Activated T-helper 17 cell treated with anti-CD3 and anti-CD28 coated beads, Interleukin-2, amount 50 U/mL, for 72 hours (primary cell): Measurements from ENCODE around the gene UBXN2A. TPM values are rescaled to one million over a fixed set of nuclear protein-coding genes. Genes with fewer than 3 reads are reported as not detected.
"Not testable (repeated sequence)": the region's sequence is repeated elsewhere in the genome, so short reads cannot be mapped to it uniquely, and the experiment has no call there.

Experiments used
- ATAC-seq: fragments of 150-1000 bp; cut with Tn5 transposase; replicated peaks from 2 replicates; pipeline ENCODE4 v1.10.0; 2021; ENCODE audit warnings: mild to moderate bottlenecking, moderate library complexity
- H3K27ac Mint-ChIP-seq: one replicate; pipeline ENCODE4 v1.8.0; 2022; ENCODE audit warnings: mixed read lengths
- H3K27me3 Mint-ChIP-seq: one replicate; pipeline ENCODE4 v1.8.0; 2022; ENCODE audit warnings: mixed read lengths
- H3K36me3 Mint-ChIP-seq: one replicate; pipeline ENCODE4 v1.8.0; 2022; ENCODE audit warnings: low read depth, mild to moderate bottlenecking, mixed read lengths
- H3K4me1 Mint-ChIP-seq: one replicate; pipeline ENCODE4 v1.8.0; 2022; ENCODE audit warnings: mixed read lengths
- H3K4me3 Mint-ChIP-seq: one replicate; pipeline ENCODE4 v1.8.0; 2022; ENCODE audit warnings: mild to moderate bottlenecking, mixed read lengths
- H3K9me3 Mint-ChIP-seq: one replicate; pipeline ENCODE4 v1.8.0; 2022; ENCODE audit warnings: mixed read lengths
- total RNA-seq, 2 donors: library from RNA; stranded (reverse); gene quantifications; one replicate each; pipeline ENCODE4 v1.2.3, GENCODE V29; 2022

UBXN2A gene
- total RNA-seq, 2 donors from 2014 or later: 9.7 to 12.2 TPM

- no peaks in the 10 kb centered on the region for H3K27me3 Mint-ChIP-seq
These were observed 98.7 kb downstream of the UBXN2A start for GRCh38 chr2:24038786-24039499.

GRCh38 chr2:24040511-24040910, 100.2 kb downstream of the UBXN2A start:
- Mint-ChIP-seq H3K36me3 (peaks cover 47% of the 10 kb centered on the region), H3K4me1 (peaks cover 10% of the 10 kb centered on the region), H3K27me3 (no peaks in the 10 kb centered on the region), H3K27ac (no peak overlapping the region), H3K9me3 (no peaks in the 10 kb centered on the region), H3K4me3 (no peak overlapping the region)
- no peak for ATAC-seq

More at GRCh38 chr2:24038786-24039499, 98.7 kb downstream of the UBXN2A start:
- Mint-ChIP-seq H3K36me3 (peaks cover 53% of the 10 kb centered on the region), H3K27ac (no peak overlapping the region), H3K9me3 (no peaks in the 10 kb centered on the region), H3K4me3 (no peak overlapping the region), H3K4me1 (peaks cover 4% of the 10 kb centered on the region)
- ATAC-seq: no peak

- H3K27me3 Mint-ChIP-seq, H3K27ac Mint-ChIP-seq, H3K9me3 Mint-ChIP-seq, ATAC-seq, H3K4me3 Mint-ChIP-seq: not testable (repeated sequence)
- H3K4me1 Mint-ChIP-seq: peaks cover 14% of the 10 kb centered on the region
- H3K36me3 Mint-ChIP-seq: peaks cover 36% of the 10 kb centered on the region
These were observed 102.9 kb downstream of the UBXN2A start for GRCh38 chr2:24043133-24043532.

- ATAC-seq: no peak
- H3K4me3 Mint-ChIP-seq: peak overlapping the region; percentile 23
- H3K36me3 Mint-ChIP-seq: peaks cover 12% of the 10 kb centered on the region
- H3K4me1 Mint-ChIP-seq: peaks cover 14% of the 10 kb centered on the region
- H3K27ac Mint-ChIP-seq: peak overlapping the region; percentile 90
- H3K27me3 Mint-ChIP-seq: no peaks in the 10 kb centered on the region
- no peaks in the 10 kb centered on the region for H3K9me3 Mint-ChIP-seq
These were observed 105.5 kb downstream of the UBXN2A start for GRCh38 chr2:24045511-24046508.

GRCh38 chr2:24046599-24046929, 106.3 kb downstream of the UBXN2A start:
- Mint-ChIP-seq H3K4me3 (no peak overlapping the region), H3K27me3 (no peaks in the 10 kb centered on the region), H3K4me1 (peaks cover 14% of the 10 kb centered on the region), H3K27ac (peak overlapping the region; percentile 90), H3K36me3 (peaks cover 12% of the 10 kb centered on the region), H3K9me3 (no peaks in the 10 kb centered on the region)
- ATAC-seq: no peak

- Mint-ChIP-seq H3K9me3 (no peaks in the 10 kb centered on the region), H3K27ac (peak within 1 kb of the TSS; percentile 90), H3K36me3 (peaks cover 12% of the 10 kb centered on the region), H3K4me3 (no peak within 1 kb of the TSS), H3K27me3 (no peaks in the 10 kb centered on the region), H3K4me1 (peaks cover 14% of the 10 kb centered on the region)
- peak; percentile 99 for ATAC-seq
These were observed 106.9 kb downstream of the UBXN2A start, which contains the start of gene WDCP for GRCh38 chr2:24046930-24047702. Gene WDCP (minus strand): TSS chr2:24047391. CDS start chr2:24039494, 7,897 bp downstream.

- no peaks in the 10 kb centered on the region for H3K27me3 Mint-ChIP-seq
- no peak for ATAC-seq
- no peak overlapping the region for H3K4me3 Mint-ChIP-seq
- H3K9me3 Mint-ChIP-seq: no peaks in the 10 kb centered on the region
- peaks cover 14% of the 10 kb centered on the region for H3K4me1 Mint-ChIP-seq
- peak overlapping the region; percentile 90 for H3K27ac Mint-ChIP-seq
- peaks cover 12% of the 10 kb centered on the region for H3K36me3 Mint-ChIP-seq
These were observed 107.4 kb downstream of the UBXN2A start for GRCh38 chr2:24047703-24048033.

GRCh38 chr2:24048769-24049484, 108.7 kb downstream of the UBXN2A start:
- Mint-ChIP-seq H3K36me3 (peaks cover 7% of the 10 kb centered on the region), H3K4me3 (no peak overlapping the region), H3K27me3 (no peaks in the 10 kb centered on the region), H3K27ac (no peak overlapping the region), H3K9me3 (no peaks in the 10 kb centered on the region), H3K4me1 (peaks cover 14% of the 10 kb centered on the region)
- no peak for ATAC-seq

GRCh38 chr2:24049485-24050021, 109.3 kb downstream of the UBXN2A start, which contains the start of gene FKBP1B:
Gene FKBP1B (plus strand): TSS chr2:24049741. CDS start chr2:24049850, 109 bp downstream.
- no peak within 1 kb of the TSS for H3K27ac Mint-ChIP-seq
- H3K4me3 Mint-ChIP-seq: no peak within 1 kb of the TSS
- H3K4me1 Mint-ChIP-seq: peaks cover 14% of the 10 kb centered on the region
- H3K36me3 Mint-ChIP-seq: peaks cover 7% of the 10 kb centered on the region
- peak; percentile 22 for ATAC-seq
- no peaks in the 10 kb centered on the region for H3K27me3 Mint-ChIP-seq
- no peaks in the 10 kb centered on the region for H3K9me3 Mint-ChIP-seq

GRCh38 chr2:24050041-24050979, 110.0 kb downstream of the UBXN2A start:
- Mint-ChIP-seq H3K4me1 (peaks cover 8% of the 10 kb centered on the region), H3K9me3 (no peaks in the 10 kb centered on the region), H3K4me3 (no peak overlapping the region), H3K27ac (no peak overlapping the region), H3K36me3 (peaks cover 7% of the 10 kb centered on the region), H3K27me3 (no peaks in the 10 kb centered on the region)
- ATAC-seq: no peak

DNA sequence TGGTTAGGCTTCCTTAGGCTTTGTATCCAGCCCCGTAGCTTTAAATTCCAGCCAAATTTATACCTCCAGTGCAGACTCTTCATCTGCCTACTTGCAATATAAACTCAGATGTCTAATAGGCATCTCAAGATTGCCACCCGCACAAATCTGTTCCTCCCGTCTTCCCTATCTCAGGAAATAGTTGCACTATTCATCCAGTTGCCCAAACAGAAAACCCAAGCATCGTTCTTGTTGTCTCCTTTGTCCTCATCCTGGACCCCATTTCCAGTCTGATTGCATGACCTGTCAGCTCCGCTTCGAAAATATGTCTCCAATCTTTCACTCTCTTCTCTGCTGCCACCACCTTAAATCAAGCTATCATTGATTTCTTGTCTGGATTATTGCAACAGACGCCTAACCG, 111.6 kb downstream of the UBXN2A start:
- Mint-ChIP-seq H3K36me3 (peaks cover 7% of the 10 kb centered on the region), H3K9me3 (no peaks in the 10 kb centered on the region), H3K27ac (no peak overlapping the region), H3K27me3 (no peaks in the 10 kb centered on the region), H3K4me3 (no peak overlapping the region), H3K4me1 (peaks cover 8% of the 10 kb centered on the region)
- ATAC-seq: no peak

DNA sequence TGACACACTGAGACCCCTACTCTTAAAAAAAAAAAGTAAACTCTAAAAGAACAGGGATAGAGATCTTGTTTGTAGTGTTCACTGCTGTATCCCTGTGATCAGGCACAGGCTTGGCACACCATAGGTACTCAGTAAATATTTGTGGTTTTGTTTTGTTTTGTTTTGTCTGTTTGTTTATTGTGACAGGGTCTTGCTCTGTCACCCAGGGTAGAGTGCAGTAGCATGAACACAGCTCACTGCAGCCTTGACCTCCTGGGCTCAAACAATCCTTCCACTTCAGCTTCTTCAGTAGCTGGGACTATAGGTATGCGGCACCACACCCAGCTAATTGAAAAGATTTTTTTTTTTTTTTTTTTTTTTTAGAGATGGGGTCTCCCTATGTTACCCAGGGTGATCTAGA, 112.7 kb downstream of the UBXN2A start:
- ATAC-seq: no peak
- H3K27ac Mint-ChIP-seq: no peak overlapping the region
- no peak overlapping the region for H3K4me3 Mint-ChIP-seq
- no peaks in the 10 kb centered on the region for H3K4me1 Mint-ChIP-seq
- no peaks in the 10 kb centered on the region for H3K9me3 Mint-ChIP-seq
- H3K27me3 Mint-ChIP-seq: no peaks in the 10 kb centered on the region
- no peaks in the 10 kb centered on the region for H3K36me3 Mint-ChIP-seq
